Duodenal mucosa (tissue), 2 donors: ENCODE data around the gene FGD6.

Experiments
- H3K27ac ChIP-seq: one replicate; pipeline ENCODE4 v1.7.0; 2013; ENCODE audit warnings: low read depth, low read length
- H3K27me3 ChIP-seq, 2 donors: one replicate each; pipeline ENCODE4 v1.7.0; 2013; ENCODE audit warnings: low read length in 2 of 2, control low read depth in 1 of 2; ENCODE audit not compliant: insufficient read depth in 2 of 2, control insufficient read depth in 1 of 2
- H3K36me3 ChIP-seq, 2 donors: one replicate each; pipeline ENCODE4 v1.7.0; 2013; ENCODE audit warnings: low read length in 2 of 2, control low read depth in 1 of 2; ENCODE audit not compliant: insufficient read depth in 2 of 2, control insufficient read depth in 1 of 2
- H3K4me1 ChIP-seq, 2 donors: one replicate each; pipeline ENCODE4 v1.7.0; 2013; ENCODE audit warnings: low read length in 2 of 2, control low read depth in 1 of 2; ENCODE audit not compliant: insufficient read depth in 2 of 2, control insufficient read depth in 1 of 2
- H3K4me3 ChIP-seq, 2 donors: one replicate each; pipeline ENCODE4 v1.7.0; 2013; ENCODE audit warnings: low read length in 2 of 2, low read depth in 1 of 2
- H3K9ac ChIP-seq, 2 donors: one replicate each; pipeline ENCODE4 v1.7.0; 2013; ENCODE audit warnings: low read length in 2 of 2, low read depth in 1 of 2
- H3K9me3 ChIP-seq, 2 donors: one replicate each; pipeline ENCODE4 v1.7.0; 2013; ENCODE audit warnings: low read length in 2 of 2, control low read depth in 1 of 2; ENCODE audit not compliant: control insufficient read depth in 1 of 2

The FGD6 gene

DNA sequence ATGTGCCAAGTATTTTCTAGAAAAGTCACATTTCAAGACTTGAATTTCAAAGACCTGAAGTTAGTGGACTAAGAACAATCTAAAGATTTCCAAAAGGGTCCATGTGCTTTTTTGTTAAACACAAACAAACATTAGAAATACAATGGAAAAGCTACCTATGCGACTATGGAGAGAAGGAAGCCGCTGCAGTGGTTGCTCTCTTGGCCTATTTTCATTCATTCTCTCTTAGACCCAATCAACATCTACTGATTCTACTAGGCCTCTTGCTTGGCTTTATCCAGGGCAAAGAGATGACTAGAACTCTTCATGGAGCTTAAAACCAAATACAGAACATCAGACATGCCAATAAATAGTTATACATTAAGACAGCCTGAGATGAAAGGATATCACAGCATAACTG is 9.9 kb downstream of the FGD6 start:
- H3K4me1 ChIP-seq: peaks cover 6 to 18% of the 10 kb centered on the region in 2 donors
- H3K9ac ChIP-seq: no peak overlapping the region
- H3K36me3 ChIP-seq: no peaks in the 10 kb centered on the region
- no peak overlapping the region for H3K4me3 ChIP-seq
- no peaks in the 10 kb centered on the region for H3K9me3 ChIP-seq
- H3K27ac ChIP-seq: no peak overlapping the region
- no peaks in the 10 kb centered on the region for H3K27me3 ChIP-seq

GRCh38 chr12:95206916-95207315 is 10.4 kb downstream of the FGD6 start:
- no peak overlapping the region for H3K4me3 ChIP-seq
- H3K27ac ChIP-seq: no peak overlapping the region
- H3K9ac ChIP-seq: no peak overlapping the region
- no peaks in the 10 kb centered on the region for H3K9me3 ChIP-seq
- H3K4me1 ChIP-seq: peaks cover 6 to 18% of the 10 kb centered on the region in 2 donors
- H3K36me3 ChIP-seq: no peaks in the 10 kb centered on the region
- no peaks in the 10 kb centered on the region for H3K27me3 ChIP-seq

- H3K9ac ChIP-seq: no peak overlapping the region
- peak overlapping the region; percentile 37 for H3K27ac ChIP-seq
- H3K4me3 ChIP-seq: no peak overlapping the region
These were observed 11.6 kb downstream of the FGD6 start for GRCh38 chr12:95205685-95206084.

DNA sequence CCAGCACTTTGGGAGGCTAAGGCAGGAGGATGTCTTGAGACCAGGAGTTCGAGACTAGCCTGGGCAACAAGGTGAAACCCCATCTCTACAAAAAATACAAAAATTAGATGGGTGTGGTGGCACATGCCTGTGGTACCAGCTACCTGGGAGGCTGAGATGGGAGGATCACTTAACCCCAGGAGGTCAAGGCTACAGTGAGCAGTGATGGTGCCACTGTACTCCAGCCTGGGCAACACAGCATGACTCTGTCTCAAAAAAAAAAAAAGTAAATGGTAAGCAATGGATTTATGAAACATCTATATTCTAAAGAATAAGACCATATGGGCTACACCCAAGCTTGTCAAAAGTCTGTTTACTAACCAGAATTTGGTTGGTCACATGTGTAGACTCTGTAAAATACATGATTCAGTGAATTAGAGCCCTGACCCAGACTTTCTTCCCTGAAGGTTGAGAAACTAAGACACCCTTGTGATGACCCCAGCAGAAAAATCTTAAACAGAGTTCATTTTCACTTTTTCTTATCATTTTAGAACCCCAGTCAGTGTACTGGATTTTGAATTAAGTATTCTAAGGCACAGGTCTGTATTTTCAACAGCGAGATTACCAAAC is 12.1 kb downstream of the FGD6 start:
- no peaks in the 10 kb centered on the region for H3K9me3 ChIP-seq
- no peak overlapping the region for H3K9ac ChIP-seq
- no peak overlapping the region for H3K4me3 ChIP-seq
- H3K36me3 ChIP-seq: no peaks in the 10 kb centered on the region
- H3K27me3 ChIP-seq: no peaks in the 10 kb centered on the region
- H3K4me1 ChIP-seq: peaks cover 10 to 32% of the 10 kb centered on the region in 2 donors
- peak overlapping the region; percentile 37 for H3K27ac ChIP-seq

More at GRCh38 chr12:95205685-95206084, 11.6 kb downstream of the FGD6 start:
- peaks cover 9 to 26% of the 10 kb centered on the region in 2 donors for H3K4me1 ChIP-seq
- no peaks in the 10 kb centered on the region for H3K27me3 ChIP-seq
- H3K9me3 ChIP-seq: no peaks in the 10 kb centered on the region
- no peaks in the 10 kb centered on the region for H3K36me3 ChIP-seq

DNA sequence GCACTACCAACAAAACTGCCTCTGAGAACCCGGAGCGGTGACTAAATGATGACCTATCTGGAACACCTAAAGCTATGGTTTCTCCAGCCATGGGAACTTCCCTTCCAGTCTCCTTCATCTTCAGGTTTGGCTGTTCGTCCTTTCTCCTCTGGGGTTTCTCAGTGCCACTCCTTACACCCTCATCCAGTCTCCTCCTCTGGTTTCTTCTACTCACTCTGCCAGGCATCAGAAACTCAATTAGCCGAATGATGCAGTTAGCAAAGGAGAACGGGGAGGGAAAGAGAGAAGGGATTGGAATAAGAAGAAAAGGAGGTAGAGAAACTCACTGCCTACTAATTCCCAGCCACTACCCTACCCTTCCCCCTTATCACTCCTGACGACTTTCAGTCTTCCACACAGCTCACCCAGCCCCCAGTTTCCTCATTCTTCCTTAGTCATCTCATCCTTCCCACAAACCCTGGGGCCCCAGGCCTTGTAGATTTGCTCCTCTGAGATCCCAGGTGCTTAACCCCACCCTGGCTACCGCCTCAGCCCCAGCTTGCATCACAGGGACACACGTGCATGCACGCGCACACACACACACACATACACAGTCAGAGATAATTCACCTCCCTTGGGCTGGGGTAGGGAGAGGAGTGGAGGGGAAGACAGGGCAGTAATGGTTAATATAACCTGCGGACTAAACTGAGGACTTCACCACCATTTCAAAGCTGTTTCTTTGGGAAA is 13.0 kb downstream of the FGD6 start:
- Histone ChIP-seq H3K4me3 (no peak overlapping the region), H3K27me3 (no peaks in the 10 kb centered on the region), H3K27ac (no peak overlapping the region), H3K36me3 (no peaks in the 10 kb centered on the region), H3K4me1 (peaks cover 10 to 33% of the 10 kb centered on the region in 2 donors), H3K9me3 (no peaks in the 10 kb centered on the region), H3K9ac (no peak overlapping the region)

DNA sequence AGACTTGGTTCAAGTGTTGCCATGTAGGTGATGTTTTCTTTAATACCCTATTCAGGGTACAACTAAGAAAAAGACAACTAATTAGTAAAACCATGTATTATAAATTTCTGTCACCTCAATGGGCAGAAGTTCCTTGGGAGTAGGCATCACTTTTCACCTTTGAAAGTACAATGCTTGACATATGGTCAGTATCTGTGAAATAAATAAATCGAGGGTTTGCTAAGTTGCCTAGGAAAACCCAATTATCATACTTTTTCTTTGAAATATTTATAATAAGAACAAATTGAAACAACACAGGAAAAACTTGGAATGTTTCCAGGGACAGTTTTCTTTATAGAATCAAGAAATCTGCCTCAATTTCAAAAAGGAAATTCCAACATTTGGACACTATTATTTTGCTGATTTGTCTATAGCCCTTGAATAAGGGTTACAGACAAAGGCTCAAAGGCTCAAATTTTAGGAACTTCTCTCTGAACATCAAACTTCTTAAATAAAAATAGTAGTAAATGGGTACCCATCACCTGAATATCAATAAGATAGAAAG is 13.7 kb downstream of the FGD6 start:
- Histone ChIP-seq H3K9me3 (no peaks in the 10 kb centered on the region), H3K36me3 (no peaks in the 10 kb centered on the region), H3K9ac (no peak overlapping the region), H3K4me1 (peaks cover 10 to 33% of the 10 kb centered on the region in 2 donors), H3K4me3 (no peak overlapping the region), H3K27me3 (no peaks in the 10 kb centered on the region), H3K27ac (no peak overlapping the region)

DNA sequence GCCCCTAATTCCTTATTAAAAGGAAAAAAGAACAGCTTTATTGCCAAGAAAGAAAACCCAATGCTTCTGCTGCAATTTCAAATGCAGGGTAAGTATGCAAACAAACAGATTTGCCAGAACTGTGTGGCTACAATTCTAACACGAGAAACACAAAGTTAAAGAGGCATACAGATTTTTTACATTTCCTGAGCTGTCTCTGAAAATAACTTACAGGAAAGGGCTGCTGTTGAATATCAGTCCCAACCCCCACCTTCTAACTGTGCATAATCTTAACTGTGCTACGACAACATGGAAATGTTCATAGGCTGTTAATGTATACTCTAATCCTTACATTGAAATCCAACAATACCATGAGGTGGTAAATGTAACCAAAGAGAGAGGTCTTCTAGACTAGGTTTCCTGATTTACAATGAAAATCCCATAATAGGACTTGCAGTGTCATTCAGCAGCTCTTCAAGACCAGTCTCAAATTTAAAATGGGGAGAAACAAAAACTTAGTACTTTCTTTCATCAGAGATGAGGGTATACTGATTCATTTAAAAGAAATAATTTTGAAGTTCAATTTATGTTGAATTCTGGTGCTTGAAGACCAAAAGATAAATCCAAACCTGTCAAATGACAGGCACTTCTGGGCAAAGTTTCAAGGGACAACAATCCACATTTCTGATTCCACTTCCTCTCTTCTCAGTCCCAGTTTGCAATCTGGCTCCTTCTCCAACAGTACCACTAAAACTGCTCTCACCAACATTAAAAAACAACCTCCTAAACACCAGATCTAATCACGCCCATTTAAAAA is 14.4 kb downstream of the FGD6 start:
- Histone ChIP-seq H3K27ac (no peak overlapping the region), H3K36me3 (no peaks in the 10 kb centered on the region), H3K27me3 (no peaks in the 10 kb centered on the region), H3K9me3 (no peaks in the 10 kb centered on the region), H3K4me3 (no peak overlapping the region), H3K4me1 (peaks cover 10 to 33% of the 10 kb centered on the region in 2 donors), H3K9ac (no peak overlapping the region)

- H3K9me3 ChIP-seq: no peaks in the 10 kb centered on the region
- H3K9ac ChIP-seq: no peak overlapping the region
- H3K27ac ChIP-seq: no peak overlapping the region
- H3K4me1 ChIP-seq: peaks cover 10 to 33% of the 10 kb centered on the region in 2 donors
- no peak overlapping the region for H3K4me3 ChIP-seq
- H3K27me3 ChIP-seq: no peaks in the 10 kb centered on the region
- no peaks in the 10 kb centered on the region for H3K36me3 ChIP-seq
These were observed 16.1 kb downstream of the FGD6 start for GRCh38 chr12:95201056-95201670.

DNA sequence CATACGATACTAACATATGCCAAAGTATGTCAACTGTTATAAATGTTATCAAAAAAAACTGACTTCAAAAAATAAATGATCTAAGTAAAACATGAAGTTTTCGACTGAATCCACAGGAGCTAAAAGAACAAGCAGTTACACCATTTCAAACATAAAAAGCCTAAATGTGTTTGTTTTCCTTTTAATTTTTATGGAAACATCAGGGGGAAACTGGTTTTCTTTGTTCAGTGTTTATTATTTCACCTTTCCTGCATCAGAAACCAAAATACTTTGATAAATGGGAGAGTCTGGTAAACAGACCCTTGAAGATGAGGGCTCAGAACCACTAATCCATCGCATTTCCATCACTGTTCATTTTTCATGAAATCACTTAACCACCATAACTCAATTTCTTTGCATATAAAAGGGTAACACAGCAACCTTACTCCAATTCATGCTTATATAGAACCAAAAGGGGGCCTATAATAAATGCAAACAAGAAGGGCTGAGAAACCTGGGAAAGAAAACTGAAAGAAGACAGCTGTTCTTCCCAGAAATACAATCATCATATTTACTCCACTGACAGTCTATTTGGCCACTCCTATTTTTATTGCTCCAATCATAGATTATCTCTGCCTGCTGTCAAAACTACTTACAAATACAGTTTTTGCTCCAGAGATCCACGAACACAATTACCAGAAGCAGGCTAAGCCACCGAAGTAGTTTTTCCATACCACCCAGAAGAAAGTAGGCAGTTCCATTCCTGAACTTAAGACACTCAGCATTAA is 17.0 kb downstream of the FGD6 start:
- Histone ChIP-seq H3K9ac (peak overlapping the region in 1 of 2 donors; percentile 12), H3K27ac (no peak overlapping the region), H3K36me3 (no peaks in the 10 kb centered on the region), H3K9me3 (no peaks in the 10 kb centered on the region), H3K27me3 (no peaks in the 10 kb centered on the region), H3K4me3 (peak overlapping the region in 1 of 2 donors; percentile 40), H3K4me1 (peaks cover 10 to 26% of the 10 kb centered on the region in 2 donors)
